ENCODE data around the gene CNKSR3.

The CNKSR3 gene

GRCh38 chr6:154410619-154411072 lies 99.8 kb downstream of the CNKSR3 start:
- no peak for FAIRE-seq

DNA sequence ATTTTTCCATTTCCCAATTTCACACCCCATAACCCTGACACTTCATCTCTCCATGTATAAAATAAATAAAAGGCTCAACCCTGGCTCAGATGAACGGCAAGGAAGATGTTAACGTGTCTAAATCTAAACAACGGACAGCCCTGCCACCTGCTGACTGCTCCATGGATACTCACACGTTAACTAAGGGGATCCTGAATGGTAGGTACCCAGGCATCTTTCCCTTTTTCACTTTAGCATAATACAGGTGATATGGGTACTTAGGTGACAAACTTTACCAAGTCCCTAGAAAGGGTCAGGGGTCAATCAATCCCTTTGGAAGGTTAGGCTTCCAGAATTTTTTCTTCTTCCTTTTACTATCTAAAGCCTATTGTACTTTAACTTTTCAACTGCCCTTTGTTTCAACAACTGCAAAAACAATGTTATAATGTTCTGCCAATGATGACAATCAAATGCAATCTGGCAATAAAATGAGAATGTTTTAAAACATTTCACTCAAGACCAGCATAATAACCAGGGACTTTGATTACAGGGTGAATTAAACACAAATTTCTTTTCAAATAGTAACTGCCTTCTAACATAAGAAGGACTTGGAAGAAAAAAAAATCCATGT lies 101.5 kb downstream of the CNKSR3 start:
- no peak for FAIRE-seq

- no peak for FAIRE-seq
Measured at GRCh38 chr6:154407440-154407839, 103.0 kb downstream of the CNKSR3 start.

DNA sequence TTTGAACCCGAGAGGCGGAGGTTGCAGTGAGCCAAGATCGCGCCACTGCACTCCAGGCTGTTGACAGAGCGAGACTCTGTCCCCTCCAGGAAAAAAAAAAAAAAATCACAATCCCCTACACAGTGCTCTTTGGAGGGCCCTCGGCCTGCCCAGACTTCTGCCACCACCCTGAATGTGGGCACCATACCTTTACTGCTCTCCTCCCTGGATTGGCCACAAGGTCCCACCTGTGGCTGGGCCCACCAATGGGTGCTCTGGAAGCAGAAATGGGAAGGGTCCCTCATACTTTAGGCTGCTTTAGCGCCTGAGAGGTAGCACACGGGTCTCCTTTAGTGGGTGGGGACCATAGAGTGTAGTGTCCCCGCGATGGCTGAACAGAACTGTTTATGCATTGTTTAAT lies 103.6 kb downstream of the CNKSR3 start:
- no peak for FAIRE-seq

GRCh38 chr6:154406301-154406700 lies 104.2 kb downstream of the CNKSR3 start:
- FAIRE-seq: no peak

- FAIRE-seq: no peak
Measured at GRCh38 chr6:154404791-154405400, 105.6 kb downstream of the CNKSR3 start.

GRCh38 chr6:154403788-154404187 lies 106.7 kb downstream of the CNKSR3 start:
- FAIRE-seq: no peak

- FAIRE-seq: no peak
Measured at GRCh38 chr6:154402081-154402780, 108.3 kb downstream of the CNKSR3 start.

DNA sequence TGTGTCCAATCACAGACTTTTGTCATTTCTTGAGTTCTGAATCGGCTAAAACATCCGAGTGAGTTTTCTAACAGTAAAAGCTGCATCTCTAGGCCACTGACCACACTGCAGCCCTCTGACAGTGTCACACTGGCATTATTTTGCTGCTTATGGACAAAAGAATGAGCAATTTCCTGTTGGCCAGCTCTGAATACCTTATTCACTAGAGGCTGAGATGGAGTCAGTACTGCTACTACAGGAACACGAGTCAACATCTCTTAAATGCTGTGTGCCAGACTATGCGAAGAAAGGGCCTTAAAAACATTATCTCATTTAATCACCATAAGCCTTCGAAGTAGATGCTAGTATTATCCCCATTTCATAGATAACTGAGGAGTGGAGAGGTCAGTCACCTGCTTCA lies 111.4 kb downstream of the CNKSR3 start:
- FAIRE-seq: no peak

GRCh38 chr6:154397491-154398195 lies 112.8 kb downstream of the CNKSR3 start:
- no peak for FAIRE-seq

- no peak for FAIRE-seq
Measured at GRCh38 chr6:154395878-154396277, 114.6 kb downstream of the CNKSR3 start.

DNA sequence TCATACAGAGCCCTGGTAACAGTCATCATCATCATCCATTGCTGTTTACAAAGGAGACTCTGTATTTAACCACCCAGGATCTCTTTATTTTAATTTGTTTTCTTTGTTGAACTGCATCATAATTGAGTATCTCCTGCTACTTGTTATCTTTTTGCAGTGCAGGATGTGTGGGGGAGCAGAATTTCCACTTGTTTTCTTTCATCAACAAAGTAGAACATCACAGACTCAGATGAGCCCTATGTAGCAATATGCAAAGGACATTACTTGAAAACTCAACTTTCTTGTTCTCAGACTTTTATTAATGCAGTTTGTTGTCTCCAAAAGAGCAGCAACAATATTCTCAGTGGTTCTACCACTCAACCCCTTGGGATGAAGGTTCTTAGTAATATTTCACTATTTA lies 115.2 kb downstream of the CNKSR3 start:
- no peak for FAIRE-seq

GRCh38 chr6:154394571-154394970 lies 115.9 kb downstream of the CNKSR3 start:
- no peak for FAIRE-seq

DNA sequence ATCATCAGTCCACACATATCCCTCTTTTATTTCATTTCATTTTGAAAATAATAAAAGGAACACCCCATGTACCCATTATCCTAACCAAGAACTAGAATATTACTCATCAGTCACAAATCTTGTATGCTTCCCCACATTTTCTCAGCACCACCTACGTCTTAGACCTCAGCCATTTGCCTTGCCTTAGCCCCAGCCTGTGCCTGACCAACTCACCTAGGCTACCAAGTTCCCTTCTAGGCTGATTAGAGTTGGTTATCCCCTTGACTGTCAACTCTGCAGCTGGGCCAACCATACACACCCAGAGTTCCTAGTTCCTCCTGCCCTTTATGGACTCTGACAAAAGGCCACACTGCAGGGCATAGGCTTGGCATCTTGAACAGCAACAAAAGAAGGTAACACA lies 120.5 kb downstream of the CNKSR3 start:
- no peak for FAIRE-seq

GRCh38 chr6:154388803-154389202 lies 121.7 kb downstream of the CNKSR3 start:
- FAIRE-seq: no peak

DNA sequence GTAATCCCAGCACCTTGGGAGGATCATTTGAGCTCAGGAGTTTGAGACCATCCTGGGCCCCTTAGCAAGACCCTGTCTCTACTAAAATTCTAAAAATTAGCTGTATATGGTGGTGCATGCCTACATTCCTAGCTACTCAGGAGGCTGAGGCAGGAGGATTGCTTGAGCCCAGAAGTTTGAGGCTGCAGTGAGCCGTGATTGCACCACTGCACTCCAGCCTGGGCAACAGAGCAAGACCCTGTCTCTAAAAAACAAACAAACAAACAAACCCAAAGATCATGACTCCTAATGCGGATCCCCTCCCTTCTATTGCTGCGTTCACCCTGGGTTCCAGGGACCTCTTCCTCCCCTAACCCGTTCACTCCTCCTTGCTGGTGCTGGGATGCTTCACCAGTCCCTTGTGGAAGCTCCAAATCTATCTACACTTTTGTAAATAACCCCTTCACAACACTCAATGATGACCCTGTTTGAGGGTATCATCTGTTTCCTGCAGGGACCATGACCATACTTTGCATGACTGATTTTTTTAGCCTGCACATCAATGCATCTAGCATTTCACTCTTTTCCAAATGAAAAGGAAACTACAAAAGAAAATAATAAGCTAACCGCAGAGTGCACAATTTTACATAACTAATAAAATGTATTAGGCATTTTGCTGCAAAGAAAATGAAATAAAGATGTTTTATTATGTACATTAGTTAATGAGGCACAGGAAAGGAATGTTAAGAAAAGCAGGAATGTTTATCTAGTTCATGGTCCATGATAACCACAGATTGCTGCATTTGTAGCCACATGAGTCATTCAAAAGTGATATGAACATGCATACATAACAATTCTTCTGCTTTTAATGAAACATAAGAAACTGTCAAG lies 123.4 kb downstream of the CNKSR3 start:
- FAIRE-seq: no peak

- FAIRE-seq: no peak
Measured at GRCh38 chr6:154384191-154384590, 126.3 kb downstream of the CNKSR3 start.

GRCh38 chr6:154383273-154383672 lies 127.2 kb downstream of the CNKSR3 start:
- no peak for FAIRE-seq

- no peak for FAIRE-seq
Measured at GRCh38 chr6:154382740-154383139, 127.7 kb downstream of the CNKSR3 start.

DNA sequence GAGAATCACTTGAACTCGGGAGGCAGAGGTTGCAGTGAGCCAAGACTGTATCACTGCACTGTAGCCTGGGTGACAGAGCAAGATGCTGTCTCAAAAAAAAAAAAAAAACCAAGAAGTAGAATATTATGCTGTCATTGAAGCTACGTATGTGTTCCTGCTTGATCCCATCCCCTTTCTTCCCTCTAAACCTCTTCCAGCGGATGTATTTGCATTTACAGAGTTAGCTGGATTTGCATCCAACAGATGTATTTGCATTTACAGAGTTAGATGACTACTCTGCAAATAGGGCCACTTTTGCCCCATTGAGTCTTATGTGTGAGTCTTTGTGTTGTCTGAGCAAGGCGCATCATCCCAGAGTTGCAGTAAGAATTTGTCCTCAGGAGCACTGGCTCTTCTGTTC lies 128.9 kb downstream of the CNKSR3 start:
- FAIRE-seq: no peak

DNA sequence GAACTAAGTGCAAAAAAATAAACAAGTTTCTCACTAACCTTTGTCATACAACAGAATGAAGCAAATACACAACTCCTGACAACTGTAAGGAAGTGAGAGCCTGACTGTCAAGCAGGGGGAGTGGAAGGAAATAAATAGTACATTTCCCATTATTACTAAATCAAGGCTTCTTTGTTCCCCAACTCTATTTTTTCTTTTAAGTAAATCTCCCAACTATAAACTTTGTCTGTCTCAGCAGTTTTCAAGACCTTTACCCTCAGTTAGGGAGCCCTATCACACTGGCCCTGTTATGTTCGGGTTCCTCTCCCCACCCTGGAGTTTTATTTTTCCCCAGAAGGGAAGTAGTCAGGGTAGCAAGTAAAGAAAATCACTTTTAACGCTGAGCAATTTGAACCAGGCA lies 129.7 kb downstream of the CNKSR3 start:
- no peak for FAIRE-seq

DNA sequence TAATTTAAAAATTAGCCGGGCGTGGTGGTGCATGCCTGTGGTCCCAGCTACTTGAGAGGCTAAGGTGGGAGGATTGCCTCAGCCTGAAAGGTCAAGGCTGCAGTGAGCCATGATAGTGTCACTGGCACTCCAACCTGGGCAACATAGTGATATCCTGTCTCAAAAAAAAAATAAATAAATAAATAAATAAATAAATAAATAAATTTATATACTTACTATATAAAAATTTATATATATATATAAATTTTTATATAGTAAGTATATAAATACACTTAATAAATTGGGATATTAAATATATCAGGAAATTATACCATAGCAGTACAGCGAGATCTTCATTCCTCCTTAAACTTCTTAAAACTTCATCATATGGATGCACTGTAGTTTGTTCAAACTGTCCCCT lies 130.9 kb downstream of the CNKSR3 start:
- FAIRE-seq: peak; percentile 49

GRCh38 chr6:154378518-154378917 lies 132.0 kb downstream of the CNKSR3 start:
- FAIRE-seq: no peak
